ENCODE data around the gene AMOTL2.
A peak's percentile ranks its signal among the peaks of the same experiment; 100 is the strongest.

Gene AMOTL2

GRCh38 chr3:134368751-134369105, 5.5 kb downstream of the AMOTL2 start:
- no peak overlapping the region for H3K4me3 ChIP-seq (ENCODE audit: control insufficient read depth, low read depth, low read length)
- DNase-seq (ENCODE audit: low read depth) = no peak
- TF ChIP-seq CTCF (IDR thresholded peaks at IDR 0.05; ENCODE audit: control insufficient read depth, insufficient read depth, low read depth, low read length, missing control alignments) = no peak

GRCh38 chr3:134367869-134368750, 6.1 kb downstream of the AMOTL2 start:
- H3K4me3 ChIP-seq (ENCODE audit: control insufficient read depth, low read depth, low read length) = no peak overlapping the region
- no peak for DNase-seq (ENCODE audit: low read depth)
- TF ChIP-seq CTCF (IDR thresholded peaks at IDR 0.05; ENCODE audit: control insufficient read depth, insufficient read depth, low read depth, low read length, missing control alignments) = no peak

GRCh38 chr3:134366928-134367811, 7.1 kb downstream of the AMOTL2 start:
- H3K4me3 ChIP-seq (ENCODE audit: control insufficient read depth, low read depth, low read length) = no peak overlapping the region
- no peak for DNase-seq (ENCODE audit: low read depth)
- TF ChIP-seq CTCF (IDR thresholded peaks at IDR 0.05; ENCODE audit: control insufficient read depth, insufficient read depth, low read depth, low read length, missing control alignments) = peak; percentile 26

GRCh38 chr3:134366221-134366927, 7.9 kb downstream of the AMOTL2 start:
- no peak overlapping the region for H3K4me3 ChIP-seq (ENCODE audit: control insufficient read depth, low read depth, low read length)
- no peak for DNase-seq (ENCODE audit: low read depth)
- no peak for TF ChIP-seq CTCF (IDR thresholded peaks at IDR 0.05; ENCODE audit: control insufficient read depth, insufficient read depth, low read depth, low read length, missing control alignments)

GRCh38 chr3:134365766-134366065, 8.5 kb downstream of the AMOTL2 start:
- no peak for DNase-seq (ENCODE audit: low read depth)
- H3K4me3 ChIP-seq (ENCODE audit: control insufficient read depth, low read depth, low read length) = no peak overlapping the region
- no peak for TF ChIP-seq CTCF (IDR thresholded peaks at IDR 0.05; ENCODE audit: control insufficient read depth, insufficient read depth, low read depth, low read length, missing control alignments)

- DNase-seq (ENCODE audit: low read depth) = no peak
- no peak for TF ChIP-seq CTCF (IDR thresholded peaks at IDR 0.05; ENCODE audit: control insufficient read depth, insufficient read depth, low read depth, low read length, missing control alignments)
- H3K4me3 ChIP-seq (ENCODE audit: control insufficient read depth, low read depth, low read length) = no peak overlapping the region
These were observed 9.1 kb downstream of the AMOTL2 start for GRCh38 chr3:134364936-134365765.
